Activated CD4-positive, alpha-beta T cell treated with anti-CD3 and anti-CD28 coated beads, Interleukin-2, amount 50 U/mL, for 4 hours (primary cell): ENCODE measurements around the gene SMTN.
"Not testable (repeated sequence)": the region's sequence is repeated elsewhere in the genome, so short reads cannot be mapped to it uniquely, and the experiment has no call there.

Source experiments
- DNase-seq, 2 experiments: peaks; one replicate each; pipeline ENCODE4 v3.0.0-alpha.2; 2020

The SMTN gene

DNA sequence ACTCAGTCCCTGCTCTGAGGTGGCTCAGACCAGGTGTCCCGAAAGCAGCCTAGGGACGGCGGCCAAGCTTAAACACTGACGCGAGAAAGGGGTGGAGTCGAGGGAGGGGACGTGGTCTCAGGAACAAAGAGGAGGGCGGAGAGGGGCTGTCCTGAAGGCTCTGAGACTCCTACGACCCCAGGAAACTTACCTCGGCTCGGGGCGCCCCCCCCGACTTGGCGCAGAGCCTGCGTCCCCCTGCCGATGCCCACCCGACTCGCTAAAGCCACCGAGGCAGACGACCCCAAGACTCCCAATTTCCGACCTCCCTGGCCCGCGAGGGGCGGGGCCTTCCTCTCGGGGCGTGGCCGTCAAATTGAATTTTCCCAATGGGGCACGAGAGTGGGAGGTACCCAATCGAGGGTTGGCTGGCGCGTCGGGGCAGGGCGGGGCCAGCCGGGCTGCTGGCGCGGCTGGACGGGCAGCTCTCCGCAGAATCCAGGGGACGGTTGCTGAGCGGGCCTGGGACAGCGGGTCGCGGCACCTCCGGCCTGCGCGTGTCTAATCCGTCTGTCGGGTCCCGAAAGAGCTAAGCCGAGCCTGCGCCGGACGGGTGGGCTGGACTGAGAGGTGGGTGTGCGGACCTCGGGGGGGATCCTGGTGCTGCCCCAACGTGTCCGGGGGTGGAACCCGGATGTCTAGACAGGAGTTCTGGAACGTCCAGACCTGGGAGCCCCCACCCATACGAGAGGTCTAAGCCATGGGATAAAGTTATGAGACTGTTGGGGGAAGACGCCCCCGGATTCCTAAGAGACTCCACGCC is at the start of gene SMTN:
TSS of gene SMTN (plus strand) at position 471 of the 802 bp plus-strand sequence. CDS start 1,941 bp downstream, outside the sequence.
- DNase-seq = peak; percentile 82 to 86

DNA sequence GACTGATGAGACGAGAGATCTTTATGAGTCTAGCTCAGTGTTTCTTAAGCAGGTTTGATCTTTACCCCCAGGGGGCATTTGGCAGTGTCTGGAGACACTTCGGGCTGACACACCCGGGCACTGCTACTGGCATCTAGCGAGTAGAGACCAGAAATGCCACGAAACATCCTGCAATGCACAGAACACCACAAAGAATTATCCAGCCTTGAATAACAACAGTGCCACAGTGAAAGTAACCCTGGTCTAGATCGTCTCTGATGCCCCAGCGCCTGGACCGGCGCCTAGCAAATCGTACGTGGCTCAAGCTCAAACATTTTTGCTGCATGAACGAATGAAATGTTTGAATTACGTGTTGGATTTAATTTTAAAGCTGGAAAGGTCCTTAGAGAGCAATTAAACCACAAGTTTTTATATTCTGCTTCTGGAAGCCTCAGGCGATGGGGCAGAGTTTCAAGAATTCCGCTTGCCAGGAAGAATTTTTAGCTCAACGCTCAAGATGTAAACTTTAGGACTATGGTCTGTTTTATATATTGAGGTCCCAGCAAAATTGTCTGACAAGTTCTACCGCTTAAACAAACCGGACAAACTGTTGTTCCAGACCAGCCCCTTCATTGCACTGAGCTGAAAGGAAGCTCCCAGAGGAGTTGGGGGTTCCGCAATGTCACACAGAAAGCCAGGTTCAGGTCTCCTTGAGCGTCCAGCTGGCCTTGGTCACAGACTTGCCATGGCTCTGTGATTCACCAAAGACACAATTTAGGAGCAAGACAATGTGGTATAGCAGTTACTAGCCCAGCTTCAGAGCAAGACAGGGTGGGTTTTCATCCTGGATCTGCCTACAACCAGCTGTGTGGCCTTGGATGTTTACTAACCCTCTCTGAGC is 44.2 kb upstream of the SMTN start:
- DNase-seq = no peak

DNA sequence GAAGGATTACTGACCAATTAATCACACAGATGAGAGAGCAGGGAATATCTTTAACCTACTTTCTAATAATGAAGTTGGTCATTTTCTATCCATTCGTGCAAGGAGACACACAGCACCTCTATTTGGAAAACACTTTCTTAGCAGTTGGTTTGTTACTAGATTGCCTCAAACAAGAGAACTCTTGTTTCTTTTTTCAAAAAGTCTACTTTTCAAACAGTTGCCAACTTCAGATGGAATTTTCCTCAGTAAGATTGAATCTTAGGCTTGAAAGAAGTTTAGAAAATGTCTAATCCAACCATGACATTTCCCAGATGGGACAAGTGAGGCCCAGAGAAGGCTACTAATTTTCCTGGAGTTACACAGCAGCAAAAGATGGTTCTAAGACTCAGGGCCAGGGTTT is 42.4 kb upstream of the SMTN start:
- DNase-seq = no peak

DNA sequence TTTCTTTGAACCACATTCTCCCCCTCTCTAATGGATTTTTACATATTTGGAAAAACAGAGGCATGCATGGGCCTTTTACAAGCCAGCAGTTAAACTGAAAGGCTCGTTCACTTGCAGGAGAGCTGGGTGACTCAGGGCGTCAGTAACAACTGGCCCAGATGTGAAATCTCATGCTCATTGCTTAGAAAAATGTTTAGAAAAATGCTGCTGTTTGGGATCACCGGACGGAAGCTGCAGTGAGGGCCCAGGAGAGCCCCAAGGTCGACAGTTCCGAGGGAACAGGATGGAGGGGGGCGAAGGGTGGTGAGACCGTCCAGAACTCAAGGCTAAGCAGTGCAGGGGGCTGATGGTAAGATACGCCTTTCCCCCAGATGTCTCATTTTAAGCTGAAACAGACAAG is 41.7 kb upstream of the SMTN start:
- no peak for DNase-seq

DNA sequence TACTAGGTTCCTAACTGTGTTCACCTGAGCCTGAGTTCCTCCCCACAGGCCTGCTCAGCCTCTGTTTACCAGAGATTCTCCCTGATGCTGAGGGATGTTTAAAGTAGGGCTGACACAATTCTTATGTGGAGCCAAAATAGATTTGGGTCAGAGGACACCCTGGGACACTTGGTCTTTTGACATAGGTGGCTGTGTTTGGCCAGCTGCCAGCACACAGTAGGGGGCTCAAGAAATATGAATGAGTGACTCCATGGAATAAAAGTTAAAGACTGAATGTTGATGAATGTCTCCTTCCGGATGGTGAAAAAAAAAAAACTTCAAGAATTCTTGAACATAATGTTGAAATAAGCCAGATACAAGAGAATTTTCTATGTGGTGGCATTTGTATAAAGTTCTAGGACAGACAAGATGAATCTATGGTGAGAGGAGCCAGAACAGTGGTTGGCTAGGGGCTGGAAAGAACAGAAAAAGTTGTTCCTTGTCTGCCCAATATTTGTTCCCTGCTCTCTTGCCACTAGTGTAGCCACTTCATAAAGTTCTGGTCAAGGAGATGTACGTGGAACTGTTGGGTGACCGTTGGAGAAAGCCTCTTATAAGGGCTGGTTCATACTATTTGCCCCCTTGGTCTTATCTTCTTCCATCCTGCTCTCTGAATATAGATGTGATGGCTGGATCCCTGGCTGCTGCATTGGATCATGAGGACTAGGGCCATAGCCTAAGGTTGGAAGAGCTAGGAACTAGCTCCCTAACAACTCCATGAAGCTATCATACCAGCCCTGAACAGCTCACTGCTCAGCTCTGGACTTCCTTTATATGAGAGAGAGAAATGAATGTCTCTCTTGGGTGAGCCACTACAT is 40.3 kb upstream of the SMTN start:
- DNase-seq = no peak

DNA sequence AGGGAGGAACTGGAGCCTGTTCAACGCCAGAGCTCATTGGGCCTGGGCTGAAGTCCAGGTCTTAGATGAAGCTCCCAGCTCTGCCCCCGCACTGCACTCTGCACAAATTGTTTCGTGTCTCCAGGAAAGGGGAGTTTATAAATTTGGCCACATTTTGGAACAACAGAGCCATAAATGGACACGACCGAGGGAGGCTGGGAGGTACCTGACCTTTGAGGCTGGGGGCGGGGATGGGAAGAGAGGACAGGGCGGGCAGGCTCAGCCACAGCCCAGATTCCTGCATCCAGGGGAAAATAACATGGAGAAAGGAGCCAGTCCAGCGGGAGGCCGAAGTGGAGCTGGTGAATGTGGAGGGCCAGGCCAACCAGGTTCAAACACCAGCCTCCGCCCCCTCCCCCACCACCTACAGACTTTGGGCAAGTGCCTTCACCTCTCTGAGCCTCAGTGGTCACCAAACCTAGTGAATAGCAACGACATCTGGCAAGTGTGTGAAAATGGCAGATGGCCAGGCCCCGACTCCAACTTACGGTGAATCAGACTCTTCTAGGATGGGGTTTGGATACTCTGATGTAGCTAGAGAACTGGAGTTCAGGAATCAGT is 36.8 kb upstream of the SMTN start:
- no peak for DNase-seq

DNA sequence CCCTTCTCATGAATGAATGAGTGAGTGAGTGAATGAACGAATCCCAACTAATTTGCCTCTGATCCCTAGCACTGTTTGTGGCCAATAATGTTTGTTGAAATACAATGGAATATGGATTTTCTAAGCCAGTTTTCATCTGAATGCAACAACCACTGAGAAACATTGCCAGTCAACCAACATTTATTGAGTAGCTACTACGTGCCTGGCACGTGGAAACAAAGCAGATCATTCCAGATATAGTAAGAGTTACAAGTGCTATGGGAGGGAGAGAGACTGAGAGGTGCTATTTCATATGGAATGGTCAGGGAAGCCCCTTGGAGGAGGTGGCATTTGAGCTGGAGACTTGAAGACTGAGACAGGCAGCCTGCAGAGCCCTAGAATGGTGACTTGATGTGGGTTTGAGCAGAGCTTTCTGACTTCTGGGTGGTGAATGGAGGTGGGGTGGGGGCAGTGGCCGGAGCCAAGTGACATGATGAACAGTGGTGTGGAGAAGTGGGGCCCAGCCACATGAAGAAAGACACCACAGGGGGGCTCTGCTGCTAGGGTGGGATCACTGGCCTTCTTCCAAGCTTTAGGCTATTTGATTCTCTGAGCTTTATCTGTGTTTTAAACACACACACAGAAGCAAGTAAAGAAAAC is 35.1 kb upstream of the SMTN start:
- no peak for DNase-seq

DNA sequence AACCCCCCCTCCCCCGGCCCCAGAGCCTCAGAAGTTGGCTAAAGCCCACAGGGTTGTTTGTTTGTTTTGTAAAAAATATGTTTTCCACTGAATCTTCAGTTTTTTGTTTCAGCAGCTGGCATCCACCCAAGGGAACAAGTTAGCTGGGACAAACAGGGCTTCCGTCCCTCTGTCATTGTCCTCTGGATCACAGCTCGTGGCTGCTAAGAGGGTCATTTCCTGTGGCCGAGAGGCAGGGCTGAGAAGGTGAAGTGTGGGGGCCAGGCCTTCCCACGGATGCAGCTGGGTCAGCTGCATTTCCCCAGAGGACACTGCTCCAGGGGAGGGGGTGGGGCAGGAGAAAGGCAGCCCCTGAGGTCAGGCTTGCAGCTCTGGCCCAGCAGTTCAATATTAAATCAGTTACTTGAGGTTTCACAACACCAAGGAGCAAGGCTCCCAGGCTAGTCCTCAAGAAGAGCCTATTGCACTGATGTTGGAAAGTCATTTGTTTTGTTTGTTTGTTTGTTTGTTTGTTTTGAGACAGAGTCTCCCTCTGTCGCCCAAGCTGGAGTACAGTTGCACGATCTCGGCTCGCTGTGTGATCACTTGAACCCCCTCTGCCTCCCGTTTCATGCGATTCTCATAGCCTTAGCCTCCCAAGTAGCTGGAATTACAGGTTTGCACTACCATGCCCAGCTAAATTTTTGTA is 34.4 kb upstream of the SMTN start:
- DNase-seq = no peak

DNA sequence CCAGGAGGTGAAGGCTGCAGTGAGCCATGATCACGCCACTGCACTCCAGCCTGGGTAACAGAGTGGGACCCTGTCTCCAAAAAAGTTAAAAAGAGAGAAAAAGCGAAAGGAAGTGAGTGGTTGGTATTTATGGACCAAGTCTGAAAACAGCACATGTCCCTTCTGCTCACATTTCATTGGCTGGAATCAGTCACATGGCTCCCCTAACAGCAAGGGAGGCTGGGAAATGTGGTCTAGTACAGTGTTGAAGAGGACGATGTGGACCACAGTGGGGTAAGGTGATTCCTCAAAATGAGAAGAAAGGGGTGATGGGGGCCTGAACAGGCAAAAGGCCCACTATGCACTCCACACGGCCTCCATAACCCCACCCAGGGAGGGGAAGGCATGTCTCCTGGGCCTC is 32.5 kb upstream of the SMTN start:
- no peak for DNase-seq

DNA sequence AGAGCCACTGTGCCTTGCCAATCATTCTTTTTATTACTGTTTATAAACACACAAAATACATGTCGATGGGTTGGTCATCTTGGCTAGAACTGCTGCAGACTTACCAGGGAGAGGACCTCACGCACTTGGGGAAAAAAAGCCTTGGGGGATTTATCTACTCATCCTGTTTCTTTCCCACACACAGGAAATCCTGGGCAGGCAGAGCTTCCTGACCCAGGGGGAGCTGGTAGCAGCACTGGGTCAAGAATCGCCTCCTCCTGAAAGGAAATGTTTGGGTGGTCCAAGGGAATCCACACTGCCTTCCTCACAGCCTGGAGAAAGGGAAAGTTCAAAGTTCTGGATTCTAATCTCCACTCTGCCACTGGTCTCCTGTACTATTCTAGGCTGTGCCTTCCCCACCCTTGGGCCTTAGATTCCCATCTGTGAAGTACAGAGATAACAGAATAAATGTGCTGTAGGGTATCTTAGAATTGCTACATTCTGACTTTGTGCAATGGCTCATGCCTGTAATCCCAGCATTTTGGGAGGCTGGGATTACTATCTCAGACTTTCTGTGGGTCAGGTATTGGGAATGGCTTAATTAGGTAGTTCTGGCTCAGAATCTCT is 31.2 kb upstream of the SMTN start:
- DNase-seq = no peak

DNA sequence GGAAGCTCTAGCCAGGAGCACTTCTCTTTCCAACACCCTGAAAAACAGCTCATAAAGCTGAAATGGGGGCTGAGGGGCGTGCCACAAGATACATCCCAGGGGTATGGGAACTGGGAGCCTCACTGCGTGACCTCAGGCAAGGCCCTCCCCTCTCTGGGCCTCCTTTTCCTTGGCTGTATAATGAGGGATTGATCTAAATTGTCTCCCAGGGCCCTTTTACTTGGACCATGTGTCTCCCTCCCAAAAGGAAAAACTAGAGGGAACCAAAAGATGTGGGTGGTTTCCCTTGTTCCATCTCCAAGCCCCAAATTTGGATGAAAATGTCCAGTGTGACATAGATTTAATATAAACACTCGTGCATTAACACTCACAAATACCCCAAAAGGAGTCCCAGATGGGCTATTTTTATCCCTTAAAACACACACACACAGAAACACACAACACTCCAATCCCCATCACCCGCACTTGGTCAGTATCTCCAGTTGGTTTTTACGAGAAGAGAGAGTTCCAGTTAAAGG is 25.9 kb upstream of the SMTN start:
- no peak for DNase-seq

DNA sequence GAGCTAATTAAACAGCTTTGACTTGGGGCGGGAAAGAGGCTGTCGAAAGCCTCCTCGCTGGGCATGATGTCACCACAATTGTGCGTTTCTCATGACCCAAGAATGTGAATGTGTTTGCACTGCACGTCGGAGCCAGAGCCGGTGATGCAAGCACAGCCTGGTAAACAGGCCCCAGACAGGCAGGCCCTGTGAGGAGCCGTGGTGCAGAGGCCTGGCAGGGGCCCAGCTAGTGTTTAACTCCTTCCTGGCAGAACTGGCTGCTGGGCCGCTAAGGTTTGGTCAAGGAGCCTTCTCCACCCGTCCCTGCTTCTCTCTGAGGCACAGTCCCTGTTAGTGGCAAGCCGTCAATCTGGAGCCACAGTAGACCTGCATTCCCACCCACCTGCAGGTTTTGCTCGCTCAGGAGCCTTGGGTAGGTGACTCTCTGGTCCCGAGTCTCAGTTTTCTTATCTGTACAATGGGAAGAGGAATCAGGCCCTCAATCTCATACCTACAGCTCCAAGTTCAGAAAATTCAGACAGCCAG is 25.4 kb upstream of the SMTN start:
- no peak for DNase-seq

DNA sequence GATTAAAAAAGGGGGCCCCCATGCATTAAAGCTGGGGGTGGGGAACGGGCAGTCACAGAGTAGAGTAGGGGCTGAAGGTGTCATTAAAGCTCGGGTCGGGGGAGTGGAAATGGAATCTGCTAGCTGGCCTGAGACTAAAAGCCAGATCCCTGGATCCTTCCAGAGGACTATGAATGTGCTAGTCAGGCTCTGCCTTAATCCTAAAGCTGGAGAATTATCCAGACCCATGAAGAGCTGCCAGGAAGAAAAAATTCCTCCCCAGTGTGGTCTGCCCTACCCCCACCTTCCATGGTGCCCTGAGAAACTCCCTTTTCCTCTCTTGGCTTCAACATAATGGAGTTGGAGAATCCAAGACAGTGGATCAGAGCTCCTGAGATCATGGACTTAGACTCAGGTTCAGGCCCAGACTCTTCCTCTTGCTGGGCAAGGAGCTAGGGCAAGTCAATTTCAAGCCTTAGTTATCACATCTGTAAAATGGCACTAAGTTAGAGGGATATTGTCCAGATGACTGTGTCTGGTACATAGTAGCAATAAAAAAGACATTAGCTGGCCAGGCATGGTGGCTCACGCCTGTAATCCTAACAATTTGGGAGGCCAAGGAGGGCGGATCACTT is 24.0 kb upstream of the SMTN start:
- DNase-seq = no peak

DNA sequence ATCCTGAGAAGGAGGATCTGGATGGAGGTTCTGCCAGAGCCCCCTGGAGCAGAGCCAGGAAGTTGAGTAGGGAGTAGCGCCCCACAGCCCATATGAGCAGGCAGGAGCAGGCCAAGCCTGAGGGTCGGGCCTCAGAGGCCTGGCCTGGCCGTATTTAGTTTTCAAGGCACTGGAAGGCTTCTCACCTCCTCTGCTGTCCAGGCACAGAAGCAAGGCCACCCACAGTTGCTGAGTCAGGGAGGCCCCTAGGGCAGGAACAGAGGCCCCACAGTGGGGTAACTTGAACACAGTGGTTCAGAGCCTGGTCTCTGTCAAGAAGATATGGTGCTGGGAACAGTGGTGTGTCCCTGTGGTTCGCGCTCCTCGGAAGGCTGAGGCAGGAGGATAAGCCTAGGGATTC is 21.5 kb upstream of the SMTN start:
- DNase-seq = not testable (repeated sequence)

DNA sequence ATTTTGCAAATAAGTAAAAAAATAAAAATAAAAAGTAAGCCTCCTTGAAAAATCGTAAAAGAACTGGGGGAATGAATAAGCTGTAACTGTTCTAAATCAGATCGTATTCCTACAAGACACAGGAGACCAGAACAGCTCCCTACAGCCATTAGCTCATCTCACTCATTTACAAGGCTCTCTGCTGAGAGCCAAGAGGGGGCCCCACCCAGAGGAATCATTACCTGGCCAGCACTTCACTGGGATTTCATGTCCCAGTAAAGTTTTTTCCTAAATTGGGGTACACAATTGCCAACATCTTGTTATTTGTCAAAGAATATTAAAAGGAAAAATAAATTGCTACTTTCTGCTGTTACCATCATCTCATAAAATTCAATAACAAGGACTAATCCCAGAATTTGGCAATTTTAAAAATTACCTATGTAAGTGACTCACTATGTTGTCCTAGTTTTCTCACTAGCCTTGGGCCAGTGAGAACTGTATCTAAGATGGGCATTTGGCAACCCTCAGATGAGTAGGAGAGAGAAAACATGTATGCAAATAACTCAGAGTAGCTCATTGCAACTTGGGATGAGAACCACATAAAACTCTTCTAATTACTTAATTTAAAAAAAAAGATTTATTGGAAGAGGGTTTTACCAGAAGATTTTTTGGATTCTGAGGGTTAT is 18.4 kb upstream of the SMTN start:
- no peak for DNase-seq

DNA sequence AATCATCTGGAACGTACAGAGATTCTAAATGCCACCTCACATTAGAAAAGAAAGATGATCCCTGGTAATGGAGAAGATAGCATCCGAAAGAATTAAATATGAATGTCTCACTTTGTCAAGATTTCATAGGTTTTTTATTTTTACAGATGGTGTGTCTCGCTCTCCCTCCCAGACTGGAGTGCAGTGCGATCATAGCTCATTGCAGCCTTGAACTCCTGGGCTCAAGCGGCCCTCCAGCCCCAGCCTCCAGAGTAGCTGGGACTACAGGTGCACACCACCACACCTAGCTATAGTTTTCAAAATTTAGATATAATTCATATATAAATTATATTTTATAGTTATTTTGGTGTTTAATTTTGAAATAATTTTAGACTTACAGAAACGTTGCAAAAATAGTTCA is 16.7 kb upstream of the SMTN start:
- DNase-seq = no peak

DNA sequence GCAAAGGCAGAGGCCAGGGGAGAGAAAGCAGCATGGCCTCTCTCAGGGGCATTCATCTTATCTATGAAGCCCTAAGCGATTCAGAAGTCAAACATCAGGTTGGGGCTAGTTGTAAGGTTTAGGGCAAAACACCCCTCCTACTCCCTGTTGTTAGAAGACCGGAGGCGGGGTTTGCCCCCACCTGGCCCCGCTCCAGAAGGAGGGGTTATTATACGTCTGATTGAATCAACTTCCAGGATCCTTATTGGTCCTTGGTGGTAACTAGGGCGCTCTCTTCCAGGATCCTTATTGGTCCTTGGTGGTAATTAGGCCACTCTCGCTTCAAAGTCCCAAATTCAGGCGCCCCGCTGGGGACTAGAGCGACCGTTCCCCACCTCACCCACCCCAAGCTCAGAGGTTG is 12.1 kb upstream of the SMTN start:
- no peak for DNase-seq

DNA sequence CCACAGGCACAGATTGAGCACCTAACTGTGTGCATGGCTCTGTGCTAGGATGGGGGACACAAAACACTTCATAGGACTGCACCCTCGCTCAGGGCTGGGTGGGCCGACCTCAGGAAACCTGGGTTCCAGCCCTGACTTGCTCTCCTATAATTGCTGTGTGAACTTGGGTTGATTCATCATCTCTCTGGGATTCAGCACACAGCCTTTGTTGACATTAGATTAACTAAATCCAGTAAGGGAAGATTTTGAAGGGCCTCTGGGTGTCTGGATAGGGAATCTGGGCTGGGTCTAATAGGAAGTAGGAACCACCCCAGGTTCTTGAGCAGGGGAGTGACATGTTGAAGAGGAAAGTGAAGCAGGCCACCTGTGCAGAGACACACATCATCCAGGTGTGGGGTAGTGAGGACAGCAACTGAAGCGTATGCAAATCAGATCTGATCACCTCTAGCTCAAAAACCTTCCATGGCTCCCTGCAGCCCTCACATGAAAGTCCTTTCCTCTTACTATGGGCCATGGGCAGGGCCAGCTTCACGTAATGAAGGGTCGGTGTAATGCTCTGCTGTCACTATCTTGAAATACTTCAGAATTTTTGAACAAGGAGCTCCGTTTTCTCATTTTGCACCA is 11.3 kb upstream of the SMTN start:
- not testable (repeated sequence) for DNase-seq

DNA sequence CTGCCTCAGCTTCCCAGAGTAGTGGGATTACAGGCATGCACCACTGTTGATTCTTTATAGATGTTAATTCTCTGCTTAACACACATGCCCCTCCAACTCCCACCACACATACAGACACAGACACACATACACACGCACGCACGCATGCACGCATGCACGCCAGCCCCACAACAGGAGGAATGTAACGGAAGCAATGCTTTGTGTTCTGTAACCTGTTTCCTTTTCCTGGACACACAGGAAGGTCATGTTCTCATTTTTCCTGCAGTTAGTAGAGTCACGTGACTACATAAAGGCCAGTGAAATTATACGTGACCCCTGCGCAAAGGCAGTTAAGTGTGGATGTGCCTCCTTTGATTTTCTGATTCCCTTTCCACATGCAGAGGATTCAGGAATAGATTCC is 8.0 kb upstream of the SMTN start:
- DNase-seq = not testable (repeated sequence)
